Body of pancreas (tissue), 4 donors: ENCODE results near the gene TFAP2B.

Source experiments
- CTCF ChIP-seq, 7 experiments: fragments of 450-650 bp in 4 of 7; fragments of 200-600 bp in 3 of 7; sonication (generic) in 3 of 7; IDR thresholded peaks; one replicate each; pipeline ENCODE4 v1.5.1; 2016 to 2019; ENCODE audit warnings: antibody characterized with exemption in 7 of 7
- POLR2A ChIP-seq, 3 donors: fragments of 450-650 bp; IDR thresholded peaks; one replicate each; pipeline ENCODE4 v1.6.1; 2016; ENCODE audit warnings: antibody characterized with exemption in 3 of 3, mild to moderate bottlenecking in 2 of 3

- TF ChIP-seq CTCF (IDR thresholded peaks at IDR 0.05): no peak
- no peak for TF ChIP-seq POLR2A (IDR thresholded peaks at IDR 0.05)
These were observed 14.4 kb upstream of the TFAP2B start for GRCh38 chr6:50804283-50804682.
